Brain pericyte (primary cell): ENCODE data around the gene DNMT3B.
"Not testable (repeated sequence)": the region's sequence is repeated elsewhere in the genome, so short reads cannot be mapped to it uniquely, and the experiment has no call there.

ENCODE experiments used
- DNase-seq: peaks from one replicate; pipeline ENCODE4 v3.0.0-alpha.2; 2012; ENCODE audit warnings: low read depth, low spot score

The DNMT3B gene

GRCh38 chr20:32761831-32762753 is at the start of gene DNMT3B:
TSS of gene DNMT3B (plus strand) at chr20:32762385. CDS start at chr20:32780324, 17,939 bp downstream.
- no peak for DNase-seq

GRCh38 chr20:32718749-32719348 is 43.3 kb upstream of the DNMT3B start:
- no peak for DNase-seq

- no peak for DNase-seq
Measured at GRCh38 chr20:32727683-32728082, 34.5 kb upstream of the DNMT3B start.

- DNase-seq: not testable (repeated sequence)
Measured at GRCh38 chr20:32728435-32728834, 33.8 kb upstream of the DNMT3B start.

DNA sequence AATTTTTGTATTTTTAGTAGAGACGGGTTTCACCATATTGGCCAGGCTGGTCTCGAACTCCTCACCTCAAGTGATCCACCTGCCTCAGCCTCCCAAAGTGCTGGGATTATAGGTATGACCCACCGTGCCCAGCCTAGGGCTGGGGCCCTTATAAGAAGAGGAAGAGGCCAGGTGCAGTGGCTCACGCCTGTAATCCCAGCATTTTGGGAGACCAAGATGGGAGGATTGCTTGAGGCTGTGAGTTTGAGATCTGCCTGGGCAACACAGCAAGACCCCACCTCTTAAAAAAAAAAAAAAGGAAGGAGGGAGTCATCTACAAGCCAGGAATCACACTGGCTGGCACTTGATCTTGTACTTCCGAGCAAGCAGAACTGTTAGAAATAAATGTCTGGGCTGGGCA is 32.9 kb upstream of the DNMT3B start:
- not testable (repeated sequence) for DNase-seq

GRCh38 chr20:32731882-32732266 is 30.3 kb upstream of the DNMT3B start:
- no peak for DNase-seq

GRCh38 chr20:32737371-32738223 is 24.6 kb upstream of the DNMT3B start:
- no peak for DNase-seq

- no peak for DNase-seq
Measured at GRCh38 chr20:32741151-32741550, 21.0 kb upstream of the DNMT3B start.

GRCh38 chr20:32742322-32743236 is 19.6 kb upstream of the DNMT3B start:
- DNase-seq: no peak

- DNase-seq: no peak
Measured at GRCh38 chr20:32743237-32744112, 18.7 kb upstream of the DNMT3B start, which contains the start of gene COMMD7. TSS of gene COMMD7 (minus strand) at chr20:32743467. CDS start at chr20:32743391, 76 bp downstream.

- no peak for DNase-seq
Measured at GRCh38 chr20:32749914-32750637, 12.1 kb upstream of the DNMT3B start.

DNA sequence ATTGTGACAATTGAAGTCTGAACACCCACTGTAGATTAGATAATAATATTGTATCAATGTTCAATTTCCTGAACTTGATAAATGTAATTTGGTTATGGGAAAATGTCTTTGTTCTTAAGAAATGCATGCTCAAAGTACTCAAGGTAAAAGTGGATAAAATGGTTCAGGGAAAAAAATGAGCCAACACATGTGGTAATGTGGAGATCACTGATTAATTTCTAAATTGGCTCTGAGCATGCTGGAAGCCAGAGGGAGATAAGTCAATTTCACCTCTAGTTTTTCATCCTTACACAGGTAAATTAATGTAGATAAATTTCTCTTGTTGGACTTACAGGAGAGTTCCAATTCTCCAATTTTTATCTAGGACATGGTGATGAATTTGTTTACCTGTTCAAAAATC is 10.9 kb upstream of the DNMT3B start:
- no peak for DNase-seq

- no peak for DNase-seq
Measured at GRCh38 chr20:32751702-32752457, 10.3 kb upstream of the DNMT3B start.

- no peak for DNase-seq
Measured at GRCh38 chr20:32752458-32753250, 9.5 kb upstream of the DNMT3B start.

GRCh38 chr20:32753731-32754130 is 8.5 kb upstream of the DNMT3B start:
- no peak for DNase-seq

DNA sequence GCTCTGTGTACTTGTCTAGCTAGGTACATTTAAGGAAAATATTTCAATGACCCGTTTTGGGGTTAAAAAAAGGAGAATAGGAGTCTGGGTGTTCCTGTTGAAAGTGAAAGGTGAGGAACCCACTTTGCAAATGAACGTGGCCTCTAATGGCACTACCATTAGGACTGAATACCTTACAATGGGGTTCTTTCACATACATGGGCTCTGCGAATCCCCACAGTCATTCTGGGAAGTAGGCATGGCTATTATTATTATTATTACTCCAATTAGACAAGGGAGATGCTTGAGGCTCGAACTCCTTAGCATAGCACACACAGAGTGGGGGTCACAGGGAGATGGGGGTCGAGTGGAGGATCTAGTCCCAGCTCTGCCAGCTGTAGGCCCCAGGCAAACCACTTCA is 6.0 kb upstream of the DNMT3B start:
- no peak for DNase-seq

DNA sequence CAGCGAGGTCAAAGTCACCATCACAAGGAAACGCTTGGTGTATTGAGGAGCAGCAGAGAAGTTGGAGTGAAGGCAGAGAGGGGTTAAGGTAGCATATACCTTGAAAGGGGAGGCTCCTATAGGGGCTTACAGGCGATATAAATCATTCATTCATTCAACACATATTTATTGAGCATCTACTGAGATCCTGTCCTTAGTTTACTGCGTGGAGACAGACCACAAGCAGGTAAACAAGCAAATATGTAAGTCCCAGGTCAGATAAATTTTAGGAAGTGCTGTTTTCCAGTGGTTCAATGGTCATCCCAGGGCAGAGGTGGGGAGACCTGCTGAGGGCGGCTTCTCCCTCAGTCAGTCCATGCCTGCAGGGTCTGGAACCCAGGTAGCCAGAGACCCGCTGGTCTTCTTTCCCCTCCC is 761 bp upstream of the DNMT3B start:
- DNase-seq: no peak

- no peak for DNase-seq
Measured at GRCh38 chr20:32762754-32763201, 593 bp downstream of the DNMT3B start.
